ENCODE measurements around the gene PDLIM3.

- TF ChIP-seq CTCF (IDR thresholded peaks at IDR 0.05) (no peak), EP300 (IDR thresholded peaks at IDR 0.05) (no peak), POLR2A (IDR thresholded peaks at IDR 0.05; ENCODE audit: low read depth) (no peak), POLR2AphosphoS5 (IDR thresholded peaks at IDR 0.05) (peak in 1 of 2 donors; percentile 8)
Measured at GRCh38 chr4:185534511-185534865, 819 bp downstream of the PDLIM3 start.

Data from esophagus muscularis mucosa (tissue), 4 donors.